HG03060 (cell line): ENCODE measurements around the gene TM6SF1.
"Not testable (repeated sequence)": the region's sequence is repeated elsewhere in the genome, so short reads cannot be mapped to it uniquely, and the experiment has no call there.

ENCODE experiments used
- ATAC-seq: cut with Tn5 transposase; IDR thresholded peaks from one replicate; pipeline ENCODE4 v1.9.1; 2021; ENCODE audit warnings: low read depth, moderate number of reproducible peaks; ENCODE audit not compliant: unreplicated experiment

TM6SF1 gene

GRCh38 chr15:83106994-83107840, at the start of gene TM6SF1:
TM6SF1 (plus strand) TSS chr15:83107645; CDS start chr15:83107681, 36 bp downstream.
- no peak for ATAC-seq

GRCh38 chr15:83057696-83058376, 49.6 kb upstream of the TM6SF1 start:
- ATAC-seq: no peak

- ATAC-seq: no peak
These were observed 45.8 kb upstream of the TM6SF1 start for GRCh38 chr15:83061680-83062079.

- no peak for ATAC-seq
These were observed 44.7 kb upstream of the TM6SF1 start for GRCh38 chr15:83062768-83063180.

GRCh38 chr15:83063551-83063950, 43.9 kb upstream of the TM6SF1 start:
- ATAC-seq: no peak

GRCh38 chr15:83064859-83065258, 42.6 kb upstream of the TM6SF1 start:
- no peak for ATAC-seq

GRCh38 chr15:83065431-83065830, 42.0 kb upstream of the TM6SF1 start:
- no peak for ATAC-seq

GRCh38 chr15:83066034-83066733, 41.3 kb upstream of the TM6SF1 start:
- ATAC-seq: no peak

GRCh38 chr15:83066734-83067637, 40.5 kb upstream of the TM6SF1 start, which contains the start of gene BTBD1:
BTBD1 (minus strand) TSS chr15:83067252; CDS start chr15:83067151, 101 bp downstream.
- ATAC-seq: peak; percentile 58

GRCh38 chr15:83067638-83067962, 39.8 kb upstream of the TM6SF1 start:
- no peak for ATAC-seq

GRCh38 chr15:83068054-83068453, 39.4 kb upstream of the TM6SF1 start:
- no peak for ATAC-seq

GRCh38 chr15:83069211-83069642, 38.2 kb upstream of the TM6SF1 start:
- not testable (repeated sequence) for ATAC-seq

GRCh38 chr15:83077491-83078230, 29.8 kb upstream of the TM6SF1 start:
- no peak for ATAC-seq

- ATAC-seq: no peak
These were observed 28.7 kb upstream of the TM6SF1 start for GRCh38 chr15:83078712-83079111.

- peak; percentile 37 for ATAC-seq
These were observed 26.0 kb upstream of the TM6SF1 start for GRCh38 chr15:83081256-83082014.

GRCh38 chr15:83082730-83083386, 24.6 kb upstream of the TM6SF1 start:
- ATAC-seq: no peak

GRCh38 chr15:83085461-83085860, 22.0 kb upstream of the TM6SF1 start:
- not testable (repeated sequence) for ATAC-seq

- ATAC-seq: not testable (repeated sequence)
These were observed 21.4 kb upstream of the TM6SF1 start for GRCh38 chr15:83085864-83086552.
